ENCODE results near the gene TM9SF4.

Gene TM9SF4

DNA sequence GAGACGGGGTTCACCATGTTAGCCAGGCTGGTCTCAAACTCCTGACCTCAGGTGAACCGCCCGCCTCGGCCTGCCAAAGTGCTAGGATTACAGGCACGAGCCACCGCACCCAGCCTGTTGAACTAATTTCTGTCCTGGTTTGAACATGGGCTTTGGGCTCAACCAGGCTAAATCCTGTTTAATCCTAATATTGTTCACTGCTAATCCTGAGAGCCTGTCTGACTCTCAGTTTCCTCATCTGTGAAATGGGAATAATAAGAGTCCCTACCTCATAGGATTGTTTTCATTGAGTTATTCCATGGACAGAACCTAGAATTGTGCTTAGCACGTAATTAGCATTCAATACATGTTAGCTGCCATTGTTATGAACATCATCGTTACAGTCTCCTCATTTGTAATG, 17.4 kb downstream of the TM9SF4 start:
- peaks cover 52% of the 10 kb centered on the region for H3K36me3 Mint-ChIP-seq (ENCODE audit: low read depth)
- H3K27ac Mint-ChIP-seq, result no peak overlapping the region
- intact Hi-C loops (cut with micrococcal nuclease), result no loop called here
- H3K4me3 Mint-ChIP-seq, result no peak overlapping the region
- H3K4me1 Mint-ChIP-seq (ENCODE audit: low read depth), result peaks cover 14% of the 10 kb centered on the region
- no peaks in the 10 kb centered on the region for H3K27me3 Mint-ChIP-seq
- no peaks in the 10 kb centered on the region for H3K9me3 Mint-ChIP-seq

DNA sequence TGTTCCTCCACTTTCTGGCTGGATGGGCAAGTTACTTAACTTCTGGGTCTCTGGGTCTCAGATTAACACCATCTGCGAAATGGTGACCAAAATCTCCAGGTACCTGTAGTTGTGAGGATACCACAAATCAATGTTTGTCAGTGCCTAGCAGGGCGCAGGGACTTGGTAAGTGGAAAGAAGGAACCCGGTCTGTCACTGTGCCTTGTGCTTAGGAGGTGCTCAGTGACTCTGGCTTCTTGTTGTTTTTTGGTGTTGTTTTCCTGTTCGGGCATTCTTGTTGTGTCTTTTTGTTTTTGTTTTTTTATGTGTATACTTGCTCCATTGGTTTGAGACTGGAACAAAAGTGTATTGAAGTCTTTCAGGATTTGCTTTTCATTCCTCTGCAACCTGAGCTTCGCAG, 17.8 kb downstream of the TM9SF4 start:
- Mint-ChIP-seq H3K27me3 (no peaks in the 10 kb centered on the region), H3K9me3 (no peaks in the 10 kb centered on the region), H3K27ac (no peak overlapping the region), H3K4me3 (no peak overlapping the region), H3K4me1 (ENCODE audit: low read depth) (peaks cover 14% of the 10 kb centered on the region), H3K36me3 (ENCODE audit: low read depth) (peaks cover 55% of the 10 kb centered on the region)
- intact Hi-C loops (cut with micrococcal nuclease), result no loop called here

DNA sequence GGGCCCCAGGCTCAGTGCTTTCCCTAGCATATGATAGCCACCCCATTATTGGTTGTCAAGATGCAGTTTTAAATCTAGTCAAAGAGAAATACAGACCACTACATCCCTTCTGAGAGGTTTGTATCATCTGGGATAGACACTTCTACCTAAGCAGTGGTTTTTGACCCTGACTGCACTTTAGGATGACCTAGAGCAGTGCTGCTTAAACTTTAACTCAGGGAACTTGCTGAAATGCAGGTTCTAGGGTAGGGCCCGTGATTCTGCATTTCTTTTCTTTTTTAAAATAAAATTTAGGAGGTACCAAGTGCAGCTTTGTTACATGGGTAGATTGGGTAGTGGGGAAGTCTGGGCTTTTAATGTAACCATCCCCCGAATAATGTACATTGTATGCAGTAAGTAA, 18.7 kb downstream of the TM9SF4 start:
- peaks cover 14% of the 10 kb centered on the region for H3K4me1 Mint-ChIP-seq (ENCODE audit: low read depth)
- no peaks in the 10 kb centered on the region for H3K9me3 Mint-ChIP-seq
- intact Hi-C loops (cut with micrococcal nuclease), result no loop called here
- no peaks in the 10 kb centered on the region for H3K27me3 Mint-ChIP-seq
- H3K36me3 Mint-ChIP-seq (ENCODE audit: low read depth), result peaks cover 58% of the 10 kb centered on the region
- no peak overlapping the region for H3K27ac Mint-ChIP-seq
- H3K4me3 Mint-ChIP-seq, result no peak overlapping the region

DNA sequence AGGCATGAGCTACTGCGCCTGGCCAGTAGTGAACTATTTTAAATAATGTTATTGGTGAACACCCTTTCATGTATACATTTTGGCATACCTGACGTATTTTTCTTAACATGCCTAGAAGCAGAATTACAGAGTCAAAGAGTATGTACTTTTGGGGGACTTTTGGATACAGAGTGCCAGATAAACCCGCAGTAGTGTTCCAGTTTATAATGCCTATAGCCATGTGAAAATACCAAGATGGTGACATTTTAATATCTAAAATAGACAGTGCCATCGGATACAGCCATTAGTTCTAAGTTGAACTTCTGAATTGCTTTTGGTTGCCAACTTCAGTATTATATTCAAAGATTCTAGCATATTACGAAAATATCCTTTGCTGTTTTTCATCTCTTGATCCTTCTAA, 20.3 kb downstream of the TM9SF4 start:
- intact Hi-C loops (cut with micrococcal nuclease), result no loop called here
- Mint-ChIP-seq H3K9me3 (no peaks in the 10 kb centered on the region), H3K4me1 (ENCODE audit: low read depth) (peaks cover 14% of the 10 kb centered on the region), H3K27ac (no peak overlapping the region), H3K36me3 (ENCODE audit: low read depth) (peaks cover 59% of the 10 kb centered on the region), H3K4me3 (no peak overlapping the region), H3K27me3 (no peaks in the 10 kb centered on the region)

DNA sequence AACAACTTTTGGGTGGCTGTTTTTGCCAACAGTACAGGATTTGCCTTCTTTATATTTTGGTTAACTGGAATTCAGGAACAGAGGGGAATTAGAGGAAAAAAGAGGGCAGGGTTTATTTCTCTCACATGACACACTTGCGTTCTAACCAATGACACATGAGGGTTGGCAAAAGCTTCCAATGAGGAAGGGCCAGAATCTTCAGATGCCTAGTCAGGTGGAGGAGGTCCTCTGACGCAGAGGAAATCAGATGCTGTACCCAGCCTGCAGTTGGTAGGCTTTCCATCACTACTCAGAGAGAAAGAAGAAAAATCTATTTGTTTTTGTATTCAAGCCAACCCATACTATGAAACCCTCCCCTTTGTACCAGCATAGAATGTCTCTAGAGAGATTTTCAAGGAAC, 20.8 kb downstream of the TM9SF4 start:
- Mint-ChIP-seq H3K36me3 (ENCODE audit: low read depth) (peaks cover 57% of the 10 kb centered on the region), H3K4me1 (ENCODE audit: low read depth) (peaks cover 14% of the 10 kb centered on the region), H3K27ac (no peak overlapping the region), H3K9me3 (no peaks in the 10 kb centered on the region), H3K27me3 (no peaks in the 10 kb centered on the region), H3K4me3 (no peak overlapping the region)
- intact Hi-C loops (cut with micrococcal nuclease), result no loop called here

DNA sequence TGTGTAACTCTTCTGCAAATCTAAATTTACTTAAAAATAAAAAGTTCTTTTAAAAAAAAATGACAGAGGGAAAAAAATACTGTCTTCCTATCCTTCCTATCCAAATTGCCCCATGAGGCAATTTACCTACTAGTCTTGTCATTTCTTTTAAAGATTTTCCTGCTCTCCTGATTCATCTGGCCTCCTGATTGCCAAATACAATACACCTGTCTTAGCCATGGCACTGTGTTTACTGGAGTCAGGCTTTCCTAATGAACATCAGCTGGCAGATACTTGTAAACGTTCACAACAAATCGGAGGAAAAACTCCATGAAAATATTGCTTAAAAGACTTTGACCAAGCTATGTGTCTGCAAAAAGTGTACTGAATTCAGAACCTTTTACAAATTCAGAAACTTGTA, 21.5 kb downstream of the TM9SF4 start:
- H3K27me3 Mint-ChIP-seq, result no peaks in the 10 kb centered on the region
- H3K4me1 Mint-ChIP-seq (ENCODE audit: low read depth), result peaks cover 14% of the 10 kb centered on the region
- H3K9me3 Mint-ChIP-seq, result no peaks in the 10 kb centered on the region
- H3K27ac Mint-ChIP-seq, result no peak overlapping the region
- intact Hi-C loops (cut with micrococcal nuclease), result no loop called here
- H3K36me3 Mint-ChIP-seq (ENCODE audit: low read depth), result peaks cover 57% of the 10 kb centered on the region
- H3K4me3 Mint-ChIP-seq, result no peak overlapping the region

DNA sequence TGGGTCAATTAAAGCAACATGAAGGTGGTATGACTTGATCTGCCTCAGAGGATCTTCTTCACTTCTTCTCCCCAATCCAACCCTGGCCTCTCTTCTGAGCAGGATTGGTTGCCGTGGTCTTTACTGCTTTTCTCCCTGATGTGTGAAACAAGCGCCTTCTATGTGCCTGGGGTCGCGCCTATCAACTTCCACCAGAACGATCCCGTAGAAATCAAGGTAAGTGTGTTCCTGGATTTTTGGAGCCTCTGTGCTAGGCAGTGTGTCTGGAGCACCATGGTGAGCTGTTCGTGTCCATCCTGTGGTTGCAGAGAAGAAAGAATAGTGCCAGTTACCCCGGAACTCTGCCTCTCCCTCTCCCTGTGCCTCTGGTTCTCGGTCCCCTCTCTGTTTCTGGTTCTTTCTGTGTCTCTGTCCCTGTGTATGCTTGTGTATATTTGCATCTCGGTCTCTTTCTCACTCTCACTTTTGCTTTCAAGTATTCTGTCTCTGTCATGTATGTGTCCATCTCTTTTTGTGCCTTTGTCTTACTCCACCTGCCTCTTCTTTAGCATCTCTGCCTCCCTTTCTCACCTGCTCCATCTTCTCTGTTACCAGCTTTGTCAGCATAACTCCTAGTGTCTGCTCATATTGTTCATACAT, 23.5 kb downstream of the TM9SF4 start:
- H3K27ac Mint-ChIP-seq, result no peak overlapping the region
- H3K4me3 Mint-ChIP-seq, result no peak overlapping the region
- H3K27me3 Mint-ChIP-seq, result no peaks in the 10 kb centered on the region
- peaks cover 66% of the 10 kb centered on the region for H3K36me3 Mint-ChIP-seq (ENCODE audit: low read depth)
- intact Hi-C loops (cut with micrococcal nuclease), result no loop called here
- peaks cover 14% of the 10 kb centered on the region for H3K4me1 Mint-ChIP-seq (ENCODE audit: low read depth)
- no peaks in the 10 kb centered on the region for H3K9me3 Mint-ChIP-seq

DNA sequence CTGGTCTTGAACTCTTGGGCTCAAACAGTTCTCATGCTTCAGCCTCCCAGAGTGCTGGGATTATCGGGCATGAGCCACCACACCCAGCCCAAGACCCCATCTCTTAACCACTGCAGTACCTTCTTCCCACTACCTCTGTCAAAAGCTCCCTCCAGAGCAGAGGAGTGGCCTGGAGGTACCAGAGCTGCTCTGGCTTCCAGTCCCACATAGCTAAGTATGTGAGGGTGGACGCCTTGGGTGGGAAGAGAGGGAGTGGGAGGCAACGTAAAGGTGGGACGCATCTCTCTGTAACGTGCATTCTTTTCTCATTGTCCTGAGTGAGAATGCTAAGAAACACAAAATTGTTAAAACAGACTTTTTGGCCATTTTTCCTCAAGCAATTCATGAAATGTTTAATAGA, 24.5 kb downstream of the TM9SF4 start:
- H3K4me1 Mint-ChIP-seq (ENCODE audit: low read depth), result peaks cover 9% of the 10 kb centered on the region
- H3K27me3 Mint-ChIP-seq, result no peaks in the 10 kb centered on the region
- H3K9me3 Mint-ChIP-seq, result no peaks in the 10 kb centered on the region
- no peak overlapping the region for H3K27ac Mint-ChIP-seq
- peaks cover 73% of the 10 kb centered on the region for H3K36me3 Mint-ChIP-seq (ENCODE audit: low read depth)
- intact Hi-C loops (cut with micrococcal nuclease), result no loop called here
- H3K4me3 Mint-ChIP-seq, result no peak overlapping the region

DNA sequence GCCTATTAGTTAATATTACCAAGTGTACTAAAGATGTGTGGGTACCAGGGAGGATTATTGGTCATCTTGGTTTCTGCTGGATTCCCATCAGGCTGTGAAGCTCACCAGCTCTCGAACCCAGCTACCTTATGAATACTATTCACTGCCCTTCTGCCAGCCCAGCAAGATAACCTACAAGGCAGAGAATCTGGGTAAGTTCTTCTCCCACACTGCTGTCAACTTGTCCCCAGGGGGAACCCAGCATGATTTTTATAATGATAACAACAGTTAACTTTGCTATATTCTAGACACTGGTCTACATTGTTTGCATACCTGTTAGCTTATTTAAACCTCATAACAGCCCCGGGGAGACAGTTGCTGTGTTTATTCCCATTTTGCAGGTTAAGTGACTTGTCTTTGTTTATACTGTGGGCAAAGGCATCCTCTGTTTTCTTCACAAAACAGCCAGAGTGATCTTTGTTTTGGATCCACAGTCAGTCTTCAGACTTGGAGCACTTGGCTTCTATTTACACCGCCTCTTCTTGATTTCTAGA, 26.5 kb downstream of the TM9SF4 start:
- peaks cover 90% of the 10 kb centered on the region for H3K36me3 Mint-ChIP-seq (ENCODE audit: low read depth)
- no peak overlapping the region for H3K4me3 Mint-ChIP-seq
- H3K27me3 Mint-ChIP-seq, result no peaks in the 10 kb centered on the region
- peaks cover 6% of the 10 kb centered on the region for H3K4me1 Mint-ChIP-seq (ENCODE audit: low read depth)
- intact Hi-C loops (cut with micrococcal nuclease), result no loop called here
- H3K27ac Mint-ChIP-seq, result no peak overlapping the region
- no peaks in the 10 kb centered on the region for H3K9me3 Mint-ChIP-seq

DNA sequence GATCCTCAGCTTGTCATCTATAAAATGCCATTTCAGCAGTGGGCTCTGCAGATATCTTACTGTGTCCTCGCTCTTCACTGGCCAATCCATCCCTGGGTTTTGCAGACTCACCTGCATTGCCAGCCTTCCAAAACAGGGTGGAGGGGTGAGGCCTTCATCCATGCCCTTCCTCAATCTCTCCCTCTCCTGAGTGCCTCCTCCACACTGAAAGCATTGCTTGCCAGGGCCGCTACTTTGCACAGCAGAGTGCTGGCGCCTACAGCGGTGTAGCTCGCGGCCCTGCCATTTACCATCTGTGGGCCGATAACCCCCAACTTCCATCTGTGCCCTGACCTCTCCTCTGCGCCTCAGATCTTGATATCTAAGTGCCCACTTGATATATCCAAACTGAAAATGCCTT, 29.4 kb downstream of the TM9SF4 start:
- peaks cover 91% of the 10 kb centered on the region for H3K36me3 Mint-ChIP-seq (ENCODE audit: low read depth)
- no peak overlapping the region for H3K27ac Mint-ChIP-seq
- no peaks in the 10 kb centered on the region for H3K27me3 Mint-ChIP-seq
- H3K9me3 Mint-ChIP-seq, result no peaks in the 10 kb centered on the region
- H3K4me3 Mint-ChIP-seq, result no peak overlapping the region
- H3K4me1 Mint-ChIP-seq (ENCODE audit: low read depth), result no peaks in the 10 kb centered on the region
- intact Hi-C loops (cut with micrococcal nuclease), result no loop called here

DNA sequence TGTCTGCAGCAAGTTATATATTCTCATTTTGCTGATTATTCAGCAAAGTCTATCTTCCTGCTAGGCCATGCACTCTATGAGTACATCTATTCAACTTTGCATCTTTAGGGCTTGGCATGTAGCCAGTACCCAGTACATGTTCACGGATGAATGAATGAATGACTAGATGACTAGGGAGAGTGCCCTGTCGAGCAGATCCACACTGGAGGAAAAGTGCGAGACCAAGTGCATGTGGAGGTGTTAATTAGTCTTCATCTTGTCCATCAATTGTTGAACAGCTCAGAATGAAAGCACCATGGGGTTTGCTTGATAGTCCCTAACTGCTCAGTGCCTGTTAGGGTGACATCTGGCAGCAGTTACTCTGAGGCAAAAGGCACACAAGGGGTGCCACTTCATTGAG, 30.4 kb downstream of the TM9SF4 start:
- Mint-ChIP-seq H3K4me1 (ENCODE audit: low read depth) (no peaks in the 10 kb centered on the region), H3K4me3 (no peak overlapping the region), H3K36me3 (ENCODE audit: low read depth) (peaks cover 93% of the 10 kb centered on the region), H3K27ac (no peak overlapping the region), H3K9me3 (no peaks in the 10 kb centered on the region), H3K27me3 (no peaks in the 10 kb centered on the region)
- intact Hi-C loops (cut with micrococcal nuclease), result no loop called here

DNA sequence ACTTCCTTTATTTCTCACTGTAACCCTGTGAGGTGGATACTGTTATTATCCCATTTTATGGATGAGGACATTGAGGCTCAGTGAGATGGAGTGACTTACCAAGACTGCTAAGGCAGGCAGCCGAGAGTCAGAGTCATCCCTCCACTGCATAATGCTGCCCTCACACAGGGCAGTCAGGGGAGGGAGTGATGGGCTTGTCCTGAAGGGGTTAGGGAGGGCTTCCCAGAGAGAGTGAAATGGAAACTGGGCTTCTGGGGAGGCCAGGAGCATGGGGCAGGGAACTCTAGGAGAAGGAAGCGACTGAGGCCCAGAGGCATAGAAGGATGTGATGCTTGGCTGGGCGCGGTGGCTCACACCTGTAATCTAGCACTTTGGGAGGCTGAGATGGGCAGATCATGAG, 31.1 kb downstream of the TM9SF4 start:
- Mint-ChIP-seq H3K4me3 (no peak overlapping the region), H3K27ac (no peak overlapping the region), H3K36me3 (ENCODE audit: low read depth) (peaks cover 94% of the 10 kb centered on the region), H3K27me3 (no peaks in the 10 kb centered on the region), H3K9me3 (no peaks in the 10 kb centered on the region), H3K4me1 (ENCODE audit: low read depth) (no peaks in the 10 kb centered on the region)
- intact Hi-C loops (cut with micrococcal nuclease), result no loop called here

DNA sequence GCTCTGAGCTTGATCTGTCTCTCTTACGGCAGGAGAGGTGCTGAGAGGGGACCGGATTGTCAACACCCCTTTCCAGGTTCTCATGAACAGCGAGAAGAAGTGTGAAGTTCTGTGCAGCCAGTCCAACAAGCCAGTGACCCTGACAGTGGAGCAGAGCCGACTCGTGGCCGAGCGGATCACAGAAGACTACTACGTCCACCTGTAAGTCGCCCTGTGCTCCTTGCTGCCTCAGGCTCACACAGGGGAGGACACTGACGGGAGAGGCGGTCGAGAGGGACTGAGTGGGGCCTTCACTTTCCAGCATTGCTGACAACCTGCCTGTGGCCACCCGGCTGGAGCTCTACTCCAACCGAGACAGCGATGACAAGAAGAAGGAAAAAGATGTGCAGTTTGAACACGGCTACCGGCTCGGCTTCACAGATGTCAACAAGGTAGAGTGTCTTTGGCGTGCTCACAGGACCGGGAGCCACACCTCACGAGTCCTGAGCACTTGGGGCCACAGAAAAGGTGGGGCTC, 32.0 kb downstream of the TM9SF4 start:
- H3K4me1 Mint-ChIP-seq (ENCODE audit: low read depth), result no peaks in the 10 kb centered on the region
- H3K27me3 Mint-ChIP-seq, result no peaks in the 10 kb centered on the region
- H3K9me3 Mint-ChIP-seq, result no peaks in the 10 kb centered on the region
- H3K4me3 Mint-ChIP-seq, result no peak overlapping the region
- H3K27ac Mint-ChIP-seq, result no peak overlapping the region
- peaks cover 94% of the 10 kb centered on the region for H3K36me3 Mint-ChIP-seq (ENCODE audit: low read depth)
- intact Hi-C loops (cut with micrococcal nuclease), result no loop called here

DNA sequence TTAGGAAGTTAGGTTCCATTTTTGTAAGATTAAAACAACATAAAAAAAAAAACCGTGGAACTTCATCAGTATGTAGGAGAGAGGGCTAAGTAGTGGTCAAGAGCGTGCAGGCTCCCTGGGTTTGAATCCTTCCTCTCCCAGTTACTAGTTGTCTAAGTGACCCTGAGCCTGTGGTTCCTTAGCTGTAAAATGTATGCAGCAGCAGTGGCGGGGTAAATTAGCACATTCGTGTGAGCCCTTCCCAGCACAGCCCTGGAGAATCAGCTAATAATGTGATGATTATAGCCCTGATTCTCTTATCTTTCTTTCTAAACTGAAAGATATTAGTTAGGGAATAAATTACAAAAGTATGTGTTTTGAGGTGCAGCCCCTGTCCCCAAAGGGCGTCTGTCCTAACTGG, 32.6 kb downstream of the TM9SF4 start:
- Mint-ChIP-seq H3K4me3 (no peak overlapping the region), H3K27me3 (no peaks in the 10 kb centered on the region), H3K9me3 (no peaks in the 10 kb centered on the region), H3K27ac (no peak overlapping the region), H3K36me3 (ENCODE audit: low read depth) (peaks cover 94% of the 10 kb centered on the region), H3K4me1 (ENCODE audit: low read depth) (no peaks in the 10 kb centered on the region)
- intact Hi-C loops (cut with micrococcal nuclease), result no loop called here

DNA sequence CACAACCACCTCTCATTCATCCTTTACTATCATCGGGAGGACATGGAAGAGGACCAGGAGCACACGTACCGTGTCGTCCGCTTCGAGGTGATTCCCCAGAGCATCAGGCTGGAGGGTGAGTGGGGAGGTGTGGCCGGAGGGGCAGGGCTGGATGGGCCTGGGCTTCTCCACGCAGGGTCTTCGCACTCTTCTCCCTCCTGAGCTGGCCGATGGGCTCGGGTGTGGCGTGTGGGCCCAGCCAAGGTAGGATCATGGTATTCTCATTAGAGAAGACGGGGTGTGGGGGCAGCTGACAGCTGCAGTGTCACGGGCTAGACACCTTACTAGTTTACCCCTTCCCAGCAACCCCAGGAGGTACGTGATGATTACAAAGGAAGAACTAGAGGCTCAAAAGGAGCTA, 33.5 kb downstream of the TM9SF4 start:
- Mint-ChIP-seq H3K27me3 (no peaks in the 10 kb centered on the region), H3K9me3 (no peaks in the 10 kb centered on the region), H3K27ac (no peak overlapping the region), H3K36me3 (ENCODE audit: low read depth) (peaks cover 97% of the 10 kb centered on the region), H3K4me1 (ENCODE audit: low read depth) (no peaks in the 10 kb centered on the region), H3K4me3 (no peak overlapping the region)
- intact Hi-C loops (cut with micrococcal nuclease), result no loop called here
